HFF-Myc (cell line): Measurements from ENCODE around the gene PPARG.
"Not testable (repeated sequence)": the region's sequence is repeated elsewhere in the genome, so short reads cannot be mapped to it uniquely, and the experiment has no call there.

ENCODE experiments used
- DNase-seq: peaks from one replicate; pipeline ENCODE4 v3.0.0-alpha.2; 2011; ENCODE audit warnings: low read depth; ENCODE audit errors: extremely low read depth
- H3K4me3 ChIP-seq: replicated peaks from 2 replicates; pipeline ENCODE4 v1.5.1; 2011; ENCODE audit warnings: low read depth, mild to moderate bottlenecking, control low read depth, low read length
- TF ChIP-seq, protein P1 (sequence below): IDR thresholded peaks from 2 replicates; pipeline ENCODE4 v1.5.1; 2012; ENCODE audit warnings: mild to moderate bottlenecking, low read depth, low read length, control low read depth; ENCODE audit errors: missing control alignments

PPARG gene

DNA sequence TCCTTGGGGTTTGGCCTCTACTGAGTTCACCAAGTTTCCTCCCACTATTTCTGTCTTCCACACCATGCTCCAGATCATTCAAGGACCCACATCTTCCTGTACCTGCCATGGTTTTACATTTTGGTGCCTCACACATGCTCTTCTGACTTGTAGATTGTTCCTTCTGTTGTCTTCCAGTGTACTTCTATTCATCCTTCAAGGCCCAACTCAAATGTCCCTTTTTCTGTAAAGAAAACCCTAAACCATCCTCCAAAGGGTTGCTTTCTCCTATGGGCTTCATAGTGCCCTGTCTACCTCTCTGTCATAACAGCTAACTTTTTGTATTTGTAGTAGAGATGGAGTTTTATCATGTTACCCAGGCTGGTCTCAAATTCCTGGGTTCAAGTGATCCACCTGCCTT is 175.3 kb downstream of the PPARG start:
- TF ChIP-seq, protein P1, sequence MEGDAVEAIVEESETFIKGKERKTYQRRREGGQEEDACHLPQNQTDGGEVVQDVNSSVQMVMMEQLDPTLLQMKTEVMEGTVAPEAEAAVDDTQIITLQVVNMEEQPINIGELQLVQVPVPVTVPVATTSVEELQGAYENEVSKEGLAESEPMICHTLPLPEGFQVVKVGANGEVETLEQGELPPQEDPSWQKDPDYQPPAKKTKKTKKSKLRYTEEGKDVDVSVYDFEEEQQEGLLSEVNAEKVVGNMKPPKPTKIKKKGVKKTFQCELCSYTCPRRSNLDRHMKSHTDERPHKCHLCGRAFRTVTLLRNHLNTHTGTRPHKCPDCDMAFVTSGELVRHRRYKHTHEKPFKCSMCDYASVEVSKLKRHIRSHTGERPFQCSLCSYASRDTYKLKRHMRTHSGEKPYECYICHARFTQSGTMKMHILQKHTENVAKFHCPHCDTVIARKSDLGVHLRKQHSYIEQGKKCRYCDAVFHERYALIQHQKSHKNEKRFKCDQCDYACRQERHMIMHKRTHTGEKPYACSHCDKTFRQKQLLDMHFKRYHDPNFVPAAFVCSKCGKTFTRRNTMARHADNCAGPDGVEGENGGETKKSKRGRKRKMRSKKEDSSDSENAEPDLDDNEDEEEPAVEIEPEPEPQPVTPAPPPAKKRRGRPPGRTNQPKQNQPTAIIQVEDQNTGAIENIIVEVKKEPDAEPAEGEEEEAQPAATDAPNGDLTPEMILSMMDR = no peak
- no peak for DNase-seq
- H3K4me3 ChIP-seq = no peak overlapping the region

DNA sequence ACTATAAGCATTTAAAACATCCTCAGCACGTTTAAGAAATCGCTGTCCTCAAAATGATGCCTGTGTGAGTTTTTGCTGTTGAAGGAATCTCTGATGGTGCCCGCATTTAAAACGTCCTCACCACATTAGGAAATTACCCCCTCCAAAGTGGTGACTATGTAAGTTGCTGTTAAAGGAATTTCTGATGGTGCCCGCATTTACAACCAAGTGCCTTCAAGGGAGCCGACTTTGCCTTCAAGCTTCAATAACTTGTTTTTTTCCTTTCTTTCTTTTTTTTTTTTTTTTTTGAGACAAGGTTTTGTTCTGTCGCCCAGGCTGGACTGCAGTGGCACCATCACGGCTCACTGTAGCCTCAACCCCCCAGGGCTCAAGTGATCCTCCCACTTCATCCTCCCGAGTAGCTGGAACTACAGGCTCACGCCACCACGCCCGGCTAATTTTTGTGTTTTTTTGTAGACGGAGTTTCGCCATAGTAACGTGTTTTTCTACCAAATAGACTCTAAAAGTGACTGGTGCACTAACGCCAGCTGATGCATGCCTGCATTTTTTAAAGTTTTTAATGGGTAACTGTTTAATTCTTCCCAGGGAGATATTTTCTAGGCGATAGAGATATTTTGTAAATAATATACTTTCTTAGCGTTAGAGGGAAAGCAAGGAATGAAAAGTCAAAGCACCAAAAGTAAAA is 176.4 kb downstream of the PPARG start:
- TF ChIP-seq, protein P1 = no peak
- no peak overlapping the region for H3K4me3 ChIP-seq
- no peak for DNase-seq

DNA sequence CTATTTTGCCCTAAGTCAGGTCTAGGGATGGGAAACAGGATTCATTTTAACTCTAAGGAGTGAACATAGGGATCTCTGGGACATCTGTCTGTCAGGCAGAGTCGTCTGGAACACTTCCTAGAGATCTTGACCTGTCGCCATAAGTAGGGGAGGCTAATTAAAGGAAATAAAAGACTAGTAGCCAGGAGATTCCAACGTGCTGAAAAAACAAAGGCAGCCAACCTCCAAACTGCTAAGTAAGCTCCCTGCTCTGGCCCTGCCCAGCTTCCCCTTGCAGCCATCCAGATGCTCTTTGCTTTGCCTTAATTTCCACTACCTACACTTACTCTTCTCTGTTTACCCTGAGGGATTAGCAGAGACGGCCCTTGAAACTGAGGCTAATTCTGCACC is 177.0 kb downstream of the PPARG start:
- no peak overlapping the region for H3K4me3 ChIP-seq
- DNase-seq = no peak
- TF ChIP-seq, protein P1 = no peak

DNA sequence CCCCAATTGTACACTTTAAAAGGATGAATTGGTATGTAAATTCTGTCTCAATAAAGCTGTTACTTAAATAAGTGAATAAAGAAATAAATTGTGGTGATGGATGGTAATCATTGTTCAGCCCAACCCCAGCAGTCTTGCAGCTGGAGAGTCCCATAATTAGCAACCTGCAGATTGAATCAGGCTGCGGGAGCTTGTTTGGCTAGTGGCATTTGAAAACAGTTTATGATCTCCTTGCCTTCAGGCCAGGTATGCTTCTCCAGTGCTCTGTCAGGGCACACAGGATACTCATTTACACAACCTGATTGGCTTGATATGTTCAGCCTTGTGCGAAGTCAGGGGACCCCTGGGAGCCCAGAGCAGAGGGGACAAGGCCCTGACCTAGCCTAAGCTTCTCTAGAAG is 178.9 kb downstream of the PPARG start:
- no peak overlapping the region for H3K4me3 ChIP-seq
- TF ChIP-seq, protein P1 = no peak
- no peak for DNase-seq

DNA sequence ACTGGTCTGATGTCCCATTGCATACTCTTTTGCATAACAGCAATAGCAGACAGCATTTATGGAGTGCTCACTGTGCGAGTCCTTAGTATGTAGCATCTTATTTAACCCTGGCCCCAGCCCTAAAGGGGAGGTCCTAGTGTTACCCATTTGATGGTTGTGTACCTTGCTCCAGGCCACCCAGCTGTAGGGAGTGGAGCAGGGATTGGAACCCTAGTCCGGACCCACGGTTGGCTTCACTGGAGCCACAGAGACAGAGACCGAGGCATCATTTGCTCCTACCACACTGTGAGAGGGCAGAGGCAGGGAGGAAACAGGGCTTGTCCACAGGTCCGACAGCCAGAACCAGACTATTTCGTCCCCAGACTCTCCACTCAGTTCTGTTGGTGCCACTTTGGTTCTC is 179.4 kb downstream of the PPARG start:
- TF ChIP-seq, protein P1 = no peak
- DNase-seq = no peak
- H3K4me3 ChIP-seq = no peak overlapping the region

DNA sequence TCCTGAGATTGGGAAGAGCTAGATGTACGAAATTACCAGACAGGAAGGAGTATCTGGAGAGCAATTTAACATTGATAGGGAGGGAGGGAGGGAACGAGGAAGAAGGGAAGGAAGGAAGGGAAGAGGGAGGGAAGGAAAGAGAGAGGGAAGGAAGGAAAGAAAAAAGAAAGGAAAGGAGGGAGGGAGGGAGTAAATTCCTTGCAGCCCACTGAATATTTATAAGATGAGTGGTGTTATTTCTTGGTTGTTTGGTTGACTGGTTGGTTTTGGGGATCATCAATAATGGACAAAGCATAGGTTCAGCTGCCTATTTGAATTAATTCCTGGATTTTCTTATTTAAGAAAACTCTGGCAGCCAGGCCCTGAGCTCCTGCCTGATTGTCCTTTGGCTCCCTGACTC is 179.9 kb downstream of the PPARG start:
- H3K4me3 ChIP-seq = no peak overlapping the region
- DNase-seq = no peak
- TF ChIP-seq, protein P1 = no peak

DNA sequence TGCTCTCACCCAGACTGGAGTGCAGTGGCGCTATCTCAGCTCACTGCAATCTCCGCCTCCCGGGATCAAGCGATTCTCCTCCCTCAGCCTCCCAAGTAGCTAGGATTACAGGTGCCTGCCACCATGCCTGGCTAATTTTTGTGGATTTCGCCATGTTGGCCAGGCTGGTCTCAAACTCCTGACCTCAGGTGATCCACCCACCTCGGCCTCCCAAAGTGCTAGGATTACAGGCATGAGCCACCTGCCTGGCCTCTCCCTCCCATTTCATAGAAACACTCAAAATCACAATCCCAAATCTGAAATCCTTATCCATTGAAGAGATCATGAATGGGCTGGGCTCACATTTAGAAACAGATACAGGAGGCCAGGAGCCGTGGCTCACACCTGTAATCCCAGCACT is 180.4 kb downstream of the PPARG start:
- DNase-seq = not testable (repeated sequence)

More for the DNA sequence above, 180.4 kb downstream of the PPARG start:
- H3K4me3 ChIP-seq = not testable (repeated sequence)
